K562 (cell line): ENCODE data around the gene ZNF121. TPM values are rescaled to one million over a fixed set of nuclear protein-coding genes. Genes with fewer than 3 reads are reported as not detected.
A peak's percentile ranks its signal among the peaks of the same experiment; 100 is the strongest.

Experiments
- CCAR2 ChIP-seq: fragments of 200-400 bp; formaldehyde crosslinking; IDR thresholded peaks from 2 replicates; pipeline ENCODE4 v1.6.1; 2017; ENCODE audit warnings: mild to moderate bottlenecking, low read depth, low read length
- EHMT2 ChIP-seq: fragments of 450-650 bp; IDR thresholded peaks from 2 replicates; pipeline ENCODE4 v1.6.1; 2018; ENCODE audit warnings: antibody characterized with exemption
- KAT2B ChIP-seq: IDR thresholded peaks from one replicate; pipeline ENCODE4 v1.6.1; 2012; ENCODE audit warnings: low read depth, mild to moderate bottlenecking, control low read depth, inconsistent platforms, low read length, moderate library complexity
- KHSRP ChIP-seq: fragments of 450-650 bp; IDR thresholded peaks from 2 replicates; pipeline ENCODE4 v1.6.1; 2017
- KLF1 ChIP-seq: fragments of 450-650 bp; IDR thresholded peaks from 2 replicates; pipeline ENCODE4 v1.6.1; 2016; ENCODE audit warnings: missing genetic modification characterization, missing compliant biosample characterization
- YY1 ChIP-seq, 3 experiments: IDR thresholded peaks; 2 replicates each; pipeline ENCODE4 v1.6.1; 2011; ENCODE audit warnings: low read length in 2 of 3, mild to moderate bottlenecking in 2 of 3, moderate library complexity in 2 of 3, borderline replicate concordance in 1 of 3, control low read depth in 1 of 3, low read depth in 1 of 3; ENCODE audit not compliant: insufficient read depth in 3 of 3, insufficient replicate concordance in 2 of 3, control insufficient read depth in 1 of 3, insufficient read length in 1 of 3; ENCODE audit errors: extremely low read depth in 1 of 3
- ZBTB1 ChIP-seq: sonication (generic); formaldehyde crosslinking; IDR thresholded peaks from 2 replicates; pipeline ENCODE4 v1.8.1; 2023; ENCODE audit warnings: missing genetic modification reagents, low read depth, mild to moderate bottlenecking, borderline replicate concordance
- ZNF699 ChIP-seq: fragments of 250-450 bp; sonication (Bioruptor Pico); IDR thresholded peaks from 2 replicates; pipeline ENCODE4 v1.8.0; 2021; ENCODE audit warnings: mild to moderate bottlenecking, moderate library complexity; ENCODE audit not compliant: insufficient replicate concordance
- ZNF766 ChIP-seq: fragments of 200-800 bp; sonication (Bioruptor generic); conservative IDR thresholded peaks from 2 replicates; pipeline ENCODE4 v1.6.1; 2016; ENCODE audit warnings: missing genetic modification characterization, missing compliant biosample characterization
- polyA plus RNA-seq, 8 experiments: library from polyadenylated mRNA; depleted of rRNA in 4 of 8; stranded (reverse) in 5 of 8; unstranded in 3 of 8; fragments of >200 nt; fragmentation: Nextera tagmentation in 2 of 8; fragmentation: Illumina TruSeq in 1 of 8; extraction: Ambion mirVana in 2 of 8; extraction: Trizol in 1 of 8; gene quantifications; 2 replicates each; pipeline versions ENCODE4 v1.2.1 to v1.2.3, GENCODE V29; 2011 to 2014; ENCODE audit warnings: inconsistent platforms in 1 of 8, missing spikeins in 1 of 8
- total RNA-seq, 7 experiments: library from RNA; depleted of rRNA in 6 of 7; stranded (reverse); fragments of >200 nt in 6 of 7; fragmentation: Illumina TruSeq in 2 of 7; extraction: Trizol in 2 of 7; gene quantifications; 2 replicates each; pipeline versions ENCODE4 v1.2.1 to v1.2.3, GENCODE V29; 2011 to 2021; ENCODE audit warnings: low replicate concordance in 1 of 7
- TF ChIP-seq, protein P1 (sequence below): fragments of 450-650 bp; IDR thresholded peaks from 2 replicates; pipeline ENCODE4 v1.6.1; 2016; ENCODE audit warnings: borderline replicate concordance
- TF ChIP-seq, protein P2 (sequence below), 2 experiments: fragments of 450-650 bp in 1 of 2; IDR thresholded peaks; 2 replicates each; pipeline ENCODE4 v1.6.1; 2011 to 2017; ENCODE audit warnings: low read depth in 2 of 2, antibody characterized with exemption in 1 of 2, borderline replicate concordance in 1 of 2, low read length in 1 of 2, mild to moderate bottlenecking in 1 of 2, mixed read lengths in 1 of 2; ENCODE audit not compliant: control insufficient read depth in 1 of 2
- TF ChIP-seq, protein P3 (sequence below): sonication (generic); formaldehyde crosslinking; IDR thresholded peaks from 2 replicates; pipeline ENCODE4 v1.8.0; 2022; ENCODE audit warnings: mild to moderate bottlenecking, missing genetic modification reagents
- TF ChIP-seq, protein P4 (sequence below): fragments of 450-650 bp; IDR thresholded peaks from 2 replicates; pipeline ENCODE4 v1.6.1; 2018; ENCODE audit not compliant: partially characterized antibody

ZNF121 gene
- total and polyA plus RNA-seq, 9 of the 15 experiments (the other 6 are each of a cell fraction or from before 2014, with no cell fraction given) = 14.6 to 115 (median 33.4) TPM

DNA sequence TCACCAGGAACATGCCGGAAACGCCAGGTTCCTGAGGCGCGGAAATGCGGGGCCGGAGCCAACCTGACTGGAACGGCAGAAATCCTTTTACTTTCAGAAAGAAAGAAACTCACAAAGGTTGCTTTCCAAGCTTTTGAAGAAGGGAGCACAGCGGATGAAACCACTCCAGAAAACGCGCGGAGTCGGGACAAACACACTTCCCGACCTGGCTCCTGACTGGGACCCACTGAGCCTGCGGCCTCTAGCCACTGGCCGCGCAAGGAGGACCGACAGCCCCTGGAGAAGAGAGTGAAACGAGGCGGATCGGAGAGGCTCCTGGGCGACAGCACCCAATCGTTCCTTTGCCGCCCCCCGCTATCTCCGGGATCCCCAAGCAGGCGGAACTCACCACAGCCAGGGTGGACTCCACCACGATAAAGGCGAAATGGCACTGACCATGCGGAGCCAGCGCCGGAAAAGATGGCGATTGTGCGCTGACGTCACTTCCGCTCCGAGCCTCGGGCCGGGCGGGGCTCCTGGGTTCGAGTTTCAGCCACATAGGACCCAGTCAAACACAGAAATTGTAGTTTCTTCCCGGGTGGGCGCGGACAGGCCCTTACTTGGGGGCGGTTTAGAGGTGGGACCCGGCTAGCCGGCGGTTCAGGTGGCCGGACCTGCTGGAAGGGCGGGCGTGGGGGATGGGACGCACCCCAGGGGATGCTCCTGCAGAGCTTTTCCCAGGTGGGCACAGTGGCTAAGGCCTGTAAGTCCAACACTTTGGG, at the start of gene ZNF121 (continued):
- TF ChIP-seq, protein P1, sequence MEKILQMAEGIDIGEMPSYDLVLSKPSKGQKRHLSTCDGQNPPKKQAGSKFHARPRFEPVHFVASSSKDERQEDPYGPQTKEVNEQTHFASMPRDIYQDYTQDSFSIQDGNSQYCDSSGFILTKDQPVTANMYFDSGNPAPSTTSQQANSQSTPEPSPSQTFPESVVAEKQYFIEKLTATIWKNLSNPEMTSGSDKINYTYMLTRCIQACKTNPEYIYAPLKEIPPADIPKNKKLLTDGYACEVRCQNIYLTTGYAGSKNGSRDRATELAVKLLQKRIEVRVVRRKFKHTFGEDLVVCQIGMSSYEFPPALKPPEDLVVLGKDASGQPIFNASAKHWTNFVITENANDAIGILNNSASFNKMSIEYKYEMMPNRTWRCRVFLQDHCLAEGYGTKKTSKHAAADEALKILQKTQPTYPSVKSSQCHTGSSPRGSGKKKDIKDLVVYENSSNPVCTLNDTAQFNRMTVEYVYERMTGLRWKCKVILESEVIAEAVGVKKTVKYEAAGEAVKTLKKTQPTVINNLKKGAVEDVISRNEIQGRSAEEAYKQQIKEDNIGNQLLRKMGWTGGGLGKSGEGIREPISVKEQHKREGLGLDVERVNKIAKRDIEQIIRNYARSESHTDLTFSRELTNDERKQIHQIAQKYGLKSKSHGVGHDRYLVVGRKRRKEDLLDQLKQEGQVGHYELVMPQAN = peak; percentile 96
- TF ChIP-seq YY1 (IDR thresholded peaks at IDR 0.05; ENCODE audit: borderline replicate concordance in 1 of 3, control insufficient read depth in 1 of 3, extremely low read depth in 1 of 3, insufficient read depth in 3 of 3, insufficient read length in 1 of 3, insufficient replicate concordance in 2 of 3, low read depth in 1 of 3, low read length in 2 of 3) = peak; percentile 84 to 98 (median 95)
- TF ChIP-seq ZNF766 (CRISPR knock-in tag) = no peak
- TF ChIP-seq KAT2B = no peak
- TF ChIP-seq KHSRP = 0 out of 2 replicates have a peak, but pooled peaks have one; percentile 34
- TF ChIP-seq, protein P2, sequence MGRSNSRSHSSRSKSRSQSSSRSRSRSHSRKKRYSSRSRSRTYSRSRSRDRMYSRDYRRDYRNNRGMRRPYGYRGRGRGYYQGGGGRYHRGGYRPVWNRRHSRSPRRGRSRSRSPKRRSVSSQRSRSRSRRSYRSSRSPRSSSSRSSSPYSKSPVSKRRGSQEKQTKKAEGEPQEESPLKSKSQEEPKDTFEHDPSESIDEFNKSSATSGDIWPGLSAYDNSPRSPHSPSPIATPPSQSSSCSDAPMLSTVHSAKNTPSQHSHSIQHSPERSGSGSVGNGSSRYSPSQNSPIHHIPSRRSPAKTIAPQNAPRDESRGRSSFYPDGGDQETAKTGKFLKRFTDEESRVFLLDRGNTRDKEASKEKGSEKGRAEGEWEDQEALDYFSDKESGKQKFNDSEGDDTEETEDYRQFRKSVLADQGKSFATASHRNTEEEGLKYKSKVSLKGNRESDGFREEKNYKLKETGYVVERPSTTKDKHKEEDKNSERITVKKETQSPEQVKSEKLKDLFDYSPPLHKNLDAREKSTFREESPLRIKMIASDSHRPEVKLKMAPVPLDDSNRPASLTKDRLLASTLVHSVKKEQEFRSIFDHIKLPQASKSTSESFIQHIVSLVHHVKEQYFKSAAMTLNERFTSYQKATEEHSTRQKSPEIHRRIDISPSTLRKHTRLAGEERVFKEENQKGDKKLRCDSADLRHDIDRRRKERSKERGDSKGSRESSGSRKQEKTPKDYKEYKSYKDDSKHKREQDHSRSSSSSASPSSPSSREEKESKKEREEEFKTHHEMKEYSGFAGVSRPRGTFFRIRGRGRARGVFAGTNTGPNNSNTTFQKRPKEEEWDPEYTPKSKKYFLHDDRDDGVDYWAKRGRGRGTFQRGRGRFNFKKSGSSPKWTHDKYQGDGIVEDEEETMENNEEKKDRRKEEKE (IDR thresholded peaks at IDR 0.05; ENCODE audit: borderline replicate concordance in 1 of 2, control insufficient read depth in 1 of 2, low read depth in 2 of 2, low read length in 1 of 2) = no peak
- TF ChIP-seq, protein P3, sequence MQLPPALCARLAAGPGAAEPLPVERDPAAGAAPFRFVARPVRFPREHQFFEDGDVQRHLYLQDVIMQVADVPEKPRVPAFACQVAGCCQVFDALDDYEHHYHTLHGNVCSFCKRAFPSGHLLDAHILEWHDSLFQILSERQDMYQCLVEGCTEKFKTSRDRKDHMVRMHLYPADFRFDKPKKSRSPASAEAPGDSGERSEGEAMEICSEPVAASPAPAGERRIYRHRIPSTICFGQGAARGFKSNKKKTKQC (CRISPR knock-in tag) = peak; percentile 89
- TF ChIP-seq EHMT2 = no peak
- TF ChIP-seq CCAR2 = no peak
- TF ChIP-seq, protein P4, sequence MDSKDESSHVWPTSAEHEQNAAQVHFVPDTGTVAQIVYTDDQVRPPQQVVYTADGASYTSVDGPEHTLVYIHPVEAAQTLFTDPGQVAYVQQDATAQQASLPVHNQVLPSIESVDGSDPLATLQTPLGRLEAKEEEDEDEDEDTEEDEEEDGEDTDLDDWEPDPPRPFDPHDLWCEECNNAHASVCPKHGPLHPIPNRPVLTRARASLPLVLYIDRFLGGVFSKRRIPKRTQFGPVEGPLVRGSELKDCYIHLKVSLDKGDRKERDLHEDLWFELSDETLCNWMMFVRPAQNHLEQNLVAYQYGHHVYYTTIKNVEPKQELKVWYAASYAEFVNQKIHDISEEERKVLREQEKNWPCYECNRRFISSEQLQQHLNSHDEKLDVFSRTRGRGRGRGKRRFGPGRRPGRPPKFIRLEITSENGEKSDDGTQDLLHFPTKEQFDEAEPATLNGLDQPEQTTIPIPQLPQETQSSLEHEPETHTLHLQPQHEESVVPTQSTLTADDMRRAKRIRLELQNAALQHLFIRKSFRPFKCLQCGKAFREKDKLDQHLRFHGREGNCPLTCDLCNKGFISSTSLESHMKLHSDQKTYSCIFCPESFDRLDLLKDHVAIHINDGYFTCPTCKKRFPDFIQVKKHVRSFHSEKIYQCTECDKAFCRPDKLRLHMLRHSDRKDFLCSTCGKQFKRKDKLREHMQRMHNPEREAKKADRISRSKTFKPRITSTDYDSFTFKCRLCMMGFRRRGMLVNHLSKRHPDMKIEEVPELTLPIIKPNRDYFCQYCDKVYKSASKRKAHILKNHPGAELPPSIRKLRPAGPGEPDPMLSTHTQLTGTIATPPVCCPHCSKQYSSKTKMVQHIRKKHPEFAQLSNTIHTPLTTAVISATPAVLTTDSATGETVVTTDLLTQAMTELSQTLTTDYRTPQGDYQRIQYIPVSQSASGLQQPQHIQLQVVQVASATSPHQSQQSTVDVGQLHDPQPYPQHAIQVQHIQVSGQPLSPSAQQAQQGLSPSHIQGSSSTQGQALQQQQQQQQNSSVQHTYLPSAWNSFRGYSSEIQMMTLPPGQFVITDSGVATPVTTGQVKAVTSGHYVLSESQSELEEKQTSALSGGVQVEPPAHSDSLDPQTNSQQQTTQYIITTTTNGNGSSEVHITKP = peak; percentile 79
- TF ChIP-seq ZNF699 = no peak
- peak; percentile 86; the same call in 1 of the 2 replicates for TF ChIP-seq KLF1 (tag)
- TF ChIP-seq ZBTB1 (CRISPR knock-in tag) = no peak
